Measurements from ENCODE around the gene ZNF316. TPM values are rescaled to one million over a fixed set of nuclear protein-coding genes. Genes with fewer than 3 reads are reported as not detected.

Gene ZNF316
- total RNA-seq, 1 donor from 2014 or later, result 33.8 TPM

- Mint-ChIP-seq H3K27ac (no peak overlapping the region), H3K9me3 (peaks cover 44% of the 10 kb centered on the region), H3K4me3 (no peak overlapping the region), H3K36me3 (ENCODE audit: low read depth) (peaks cover 60% of the 10 kb centered on the region), H3K4me1 (ENCODE audit: low read depth) (peaks cover 23% of the 10 kb centered on the region), H3K27me3 (ENCODE audit: insufficient read depth) (no peaks in the 10 kb centered on the region)
- intact Hi-C loops (cut with micrococcal nuclease), result no loop called here
- no peak for DNase-seq (ENCODE audit: low spot score)
These were observed 63.7 kb downstream of the ZNF316 start for GRCh38 chr7:6700793-6701192.

GRCh38 chr7:6701860-6702259 lies 64.7 kb downstream of the ZNF316 start:
- no peaks in the 10 kb centered on the region for H3K27me3 Mint-ChIP-seq (ENCODE audit: insufficient read depth)
- no peak for DNase-seq (ENCODE audit: low spot score)
- no peak overlapping the region for H3K27ac Mint-ChIP-seq
- H3K4me3 Mint-ChIP-seq, result no peak overlapping the region
- intact Hi-C loops (cut with micrococcal nuclease), result no loop called here
- H3K4me1 Mint-ChIP-seq (ENCODE audit: low read depth), result peaks cover 25% of the 10 kb centered on the region
- H3K36me3 Mint-ChIP-seq (ENCODE audit: low read depth), result peaks cover 61% of the 10 kb centered on the region
- H3K9me3 Mint-ChIP-seq, result peaks cover 44% of the 10 kb centered on the region

Other genes starting within 250 kb of the ZNF316 start
- gene DAGLB, start 189.4 kb upstream of the ZNF316 start, total RNA-seq, result 20.3 and 22.8 TPM in 2 replicates
- gene KDELR2, start 153.2 kb upstream of the ZNF316 start, total RNA-seq, result 73.0 and 74.6 TPM in 2 replicates
- gene GRID2IP, start 85.9 kb upstream of the ZNF316 start, total RNA-seq, result 0.08 and 0.12 TPM in 2 replicates
- 21.0 and 24.6 TPM in 2 replicates for gene ZDHHC4, start 59.9 kb upstream of the ZNF316 start, total RNA-seq
- 44.6 and 46.6 TPM in 2 replicates for gene INTS15, start 47.3 kb upstream of the ZNF316 start, total RNA-seq
- 0.41 and 0.42 TPM in 2 replicates for gene ZNF853, start 21.7 kb upstream of the ZNF316 start, total RNA-seq
- 19.7 and 20.9 TPM in 2 replicates for gene ZNF12, start 69.6 kb downstream of the ZNF316 start, total RNA-seq
- 0.20 and 0.29 TPM in 2 replicates for gene RSPH10B2, start 116.8 kb downstream of the ZNF316 start, total RNA-seq
- gene CCZ1B, start 189.0 kb downstream of the ZNF316 start, total RNA-seq, result 78.5 and 94.8 TPM in 2 replicates